Fibroblast of lung (primary cell): ENCODE measurements around the gene PMAIP1.

ENCODE experiments used
- CTCF ChIP-seq, 2 donors: IDR thresholded peaks in 1 of 2; conservative IDR thresholded peaks in 1 of 2; 1 replicate in 1 of 2; 2 replicates in 1 of 2; pipeline ENCODE4 v1.5.1; 2011 to 2012; ENCODE audit warnings: low read length in 2 of 2, control low read depth in 1 of 2, inconsistent platforms in 1 of 2, low read depth in 1 of 2, mild to moderate bottlenecking in 1 of 2
- EZH2 ChIP-seq: IDR thresholded peaks from 2 replicates; pipeline ENCODE4 v1.5.1; 2012; ENCODE audit warnings: low read length, control low read depth, mild to moderate bottlenecking; ENCODE audit errors: missing control alignments

GRCh38 chr18:59929621-59930295, 30.0 kb downstream of the PMAIP1 start:
- TF ChIP-seq CTCF (conservative IDR thresholded peaks at IDR 0.05 in 1 of 2, IDR thresholded peaks at IDR 0.05 in 1 of 2; ENCODE audit: low read depth in 1 of 2, low read length in 2 of 2) (no peak), EZH2 (no peak)
